Measurements from ENCODE around the gene LCN2.

Gene LCN2

GRCh38 chr9:128114326-128115186, 34.7 kb upstream of the LCN2 start:
- no peak for DNase-seq (ENCODE audit: low read depth in 2 of 2)

DNA sequence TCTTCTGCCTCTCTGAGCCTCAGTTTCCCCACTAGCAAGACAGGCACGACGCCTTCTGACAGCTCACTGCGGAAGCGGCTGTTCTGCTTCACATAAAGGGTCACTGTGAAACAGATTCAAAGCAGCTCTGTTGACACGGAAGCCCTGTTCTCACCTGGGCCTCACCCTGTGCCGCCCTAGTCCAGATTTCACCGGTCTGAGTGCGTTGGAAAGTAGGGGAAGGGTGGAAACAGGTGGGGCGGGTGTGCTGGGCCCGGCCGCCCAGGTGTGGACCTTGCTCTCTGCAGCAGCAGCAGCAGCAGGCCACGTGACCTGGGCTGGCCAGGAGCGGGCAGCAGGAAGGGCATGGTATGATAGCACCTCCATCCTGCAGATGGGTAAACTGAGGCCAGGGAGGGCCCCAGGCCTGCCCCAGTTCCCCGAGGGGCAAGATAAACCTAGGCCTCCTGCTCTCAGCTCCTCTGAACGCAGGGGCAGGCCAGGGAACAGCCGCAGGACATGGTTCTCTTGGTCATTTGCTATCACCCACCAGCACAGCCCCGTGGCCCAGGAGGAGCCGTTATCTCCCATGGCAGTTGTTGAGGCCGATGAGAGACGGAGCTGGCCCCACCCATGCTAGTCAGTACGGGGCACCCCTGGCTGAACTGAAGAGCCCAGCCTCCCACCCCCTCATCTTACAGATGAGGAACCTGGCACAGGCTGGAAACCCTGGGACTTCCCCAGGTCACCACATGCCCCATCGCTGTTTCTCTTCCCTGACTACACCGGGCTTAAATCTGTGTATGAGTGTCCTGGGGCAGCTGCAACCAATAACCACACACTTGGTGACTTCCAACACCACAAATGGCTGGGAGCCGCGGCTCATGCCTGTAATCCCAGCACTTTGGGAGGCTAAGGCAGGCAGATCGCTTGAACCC, 33.8 kb upstream of the LCN2 start:
- DNase-seq (ENCODE audit: low read depth in 2 of 2) = no peak

GRCh38 chr9:128116104-128117083, 32.9 kb upstream of the LCN2 start:
- DNase-seq (ENCODE audit: low read depth in 2 of 2) = no peak

DNA sequence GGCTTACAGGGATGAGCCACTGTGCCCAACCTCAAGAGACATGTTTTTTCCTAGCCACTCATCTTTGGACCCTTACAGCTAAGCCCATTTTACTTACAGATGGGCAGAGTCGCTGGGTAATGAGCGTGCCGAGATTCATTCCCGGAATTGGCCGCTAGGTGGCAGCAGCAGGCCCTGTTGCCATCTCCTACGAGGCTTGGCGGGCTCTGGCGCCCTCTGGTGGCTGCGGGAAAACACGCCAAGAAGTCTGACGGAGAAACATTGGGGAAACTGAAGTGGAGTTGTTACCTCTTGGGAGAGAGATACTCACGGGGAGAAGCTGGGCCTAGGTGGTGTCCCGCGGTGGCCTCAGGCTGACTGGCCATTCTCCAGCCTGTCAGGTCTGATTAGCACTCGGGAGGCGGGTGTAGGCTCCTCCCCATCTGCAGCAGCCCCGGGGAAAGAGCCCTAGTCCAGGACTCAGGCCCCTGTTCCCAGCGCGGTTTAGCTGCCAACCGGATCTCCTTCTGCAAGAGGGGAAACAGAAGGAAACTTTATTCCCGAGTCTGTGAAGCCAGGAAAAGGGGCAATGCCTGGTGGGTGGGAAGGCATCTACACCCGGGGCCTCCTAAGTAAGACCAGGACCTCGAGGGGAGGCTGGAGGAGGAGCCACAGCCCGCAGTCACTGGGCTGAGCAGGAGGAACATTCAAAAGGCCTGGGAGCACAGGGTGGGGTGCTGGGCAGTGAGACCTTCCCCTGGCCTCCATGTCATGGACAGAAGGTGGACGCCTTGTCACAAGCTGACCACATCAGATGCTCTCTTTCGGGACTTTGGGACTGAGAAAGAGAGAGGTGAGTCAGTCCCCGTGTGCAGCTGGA, 31.4 kb upstream of the LCN2 start:
- peak; percentile 88 to 95 for DNase-seq (ENCODE audit: low read depth in 2 of 2)

DNA sequence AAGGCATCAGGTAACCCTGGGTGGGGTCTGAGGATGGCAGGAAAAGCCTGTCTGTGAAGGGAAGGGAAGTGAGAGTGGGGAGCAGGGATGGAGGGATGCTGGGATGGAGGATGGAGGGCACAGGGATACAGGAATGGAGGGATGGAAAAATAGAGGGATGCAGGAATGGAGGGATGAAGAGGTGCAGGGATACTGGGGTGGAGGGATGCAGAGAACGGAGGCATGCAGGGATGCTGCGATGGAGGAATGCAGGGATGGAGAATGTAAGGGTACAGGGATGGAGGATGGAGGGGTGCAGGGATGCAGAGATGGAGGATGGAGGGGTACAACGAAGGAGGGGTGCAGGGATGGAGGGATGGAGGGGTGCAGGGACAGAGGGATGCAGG, 30.8 kb upstream of the LCN2 start:
- no peak for DNase-seq (ENCODE audit: low read depth in 2 of 2)

GRCh38 chr9:128118971-128119665, 30.1 kb upstream of the LCN2 start:
- DNase-seq (ENCODE audit: low read depth in 2 of 2) = no peak

DNA sequence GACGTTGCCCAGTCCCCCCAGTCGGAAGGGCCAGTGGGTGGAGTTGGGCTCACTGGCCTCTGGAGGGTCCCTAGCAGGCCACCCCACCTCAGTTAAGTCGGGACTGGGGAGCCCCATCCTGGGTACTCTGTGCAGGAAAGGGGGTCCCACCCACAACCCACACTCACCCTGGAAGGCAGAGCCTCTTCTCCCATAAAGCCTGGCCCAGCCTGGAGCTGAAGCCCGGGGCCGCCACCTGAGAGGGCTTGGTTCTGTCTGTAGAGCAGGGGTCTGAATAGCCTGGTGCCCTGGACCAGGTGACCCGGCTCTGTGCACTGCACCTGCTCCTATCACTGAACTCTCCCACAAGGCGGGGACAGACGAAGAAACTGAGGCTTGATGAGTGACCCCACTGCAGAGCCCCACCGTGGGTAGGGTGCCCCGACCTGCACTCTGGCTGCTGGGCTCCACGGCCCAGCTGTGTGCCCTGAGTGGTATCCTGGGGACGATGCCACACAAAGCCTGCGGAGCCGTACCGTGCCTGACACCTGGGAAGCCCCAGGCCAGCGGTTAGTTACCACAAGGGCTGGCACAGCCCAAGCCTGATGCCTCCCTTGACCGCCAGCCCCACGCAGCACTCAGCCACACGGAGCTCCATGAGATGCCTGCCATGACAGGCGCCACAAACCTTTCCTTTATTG, 29.1 kb upstream of the LCN2 start:
- no peak for DNase-seq (ENCODE audit: low read depth in 2 of 2)

GRCh38 chr9:128120741-128121465, 28.4 kb upstream of the LCN2 start:
- no peak for DNase-seq (ENCODE audit: low read depth in 2 of 2)

DNA sequence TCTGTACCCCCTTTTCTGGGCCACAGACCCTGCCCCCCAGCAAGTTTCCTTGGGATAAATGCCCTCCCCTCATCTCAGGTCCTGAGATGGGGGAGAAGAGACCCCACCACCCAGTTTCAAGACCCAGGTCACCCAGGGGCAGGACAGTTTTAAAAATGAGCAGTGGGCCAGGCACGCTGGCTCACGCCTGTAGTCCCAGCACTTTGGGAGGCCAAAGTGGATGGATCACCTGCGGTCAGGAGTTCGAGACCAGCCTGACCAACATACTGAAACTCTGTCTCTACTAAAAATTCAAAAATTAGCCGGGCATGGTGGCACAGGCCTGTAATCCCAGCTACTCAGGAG, 27.8 kb upstream of the LCN2 start:
- DNase-seq (ENCODE audit: low read depth in 2 of 2) = no peak

GRCh38 chr9:128121924-128122808, 27.1 kb upstream of the LCN2 start:
- DNase-seq (ENCODE audit: low read depth in 2 of 2) = no peak

GRCh38 chr9:128122809-128123175, 26.5 kb upstream of the LCN2 start:
- DNase-seq (ENCODE audit: low read depth in 2 of 2) = no peak

GRCh38 chr9:128123451-128124080, 25.7 kb upstream of the LCN2 start:
- no peak for DNase-seq (ENCODE audit: low read depth in 2 of 2)

DNA sequence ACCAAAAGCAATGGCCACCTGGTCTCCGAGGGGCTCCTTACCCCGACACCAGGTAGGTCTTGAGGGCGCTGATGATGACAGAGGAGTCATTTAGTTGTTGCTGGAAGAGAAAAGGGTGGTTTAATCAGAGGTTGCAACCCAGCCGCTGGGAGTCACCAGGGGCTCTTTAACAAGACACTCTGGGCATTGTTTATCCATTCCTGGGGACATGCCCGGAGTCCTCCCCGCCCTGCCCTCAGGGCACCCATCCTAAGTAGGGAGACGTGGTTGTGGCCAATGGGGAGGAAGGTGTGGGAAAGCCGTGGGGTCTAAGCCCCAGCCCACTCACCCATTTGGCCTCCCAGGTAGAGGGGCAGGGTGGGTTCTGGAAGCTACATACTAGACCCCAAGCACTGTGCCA, 24.8 kb upstream of the LCN2 start:
- DNase-seq (ENCODE audit: low read depth in 2 of 2) = no peak

GRCh38 chr9:128124873-128125579, 24.2 kb upstream of the LCN2 start:
- DNase-seq (ENCODE audit: low read depth in 2 of 2) = peak in 1 of 2 donors; percentile 27

DNA sequence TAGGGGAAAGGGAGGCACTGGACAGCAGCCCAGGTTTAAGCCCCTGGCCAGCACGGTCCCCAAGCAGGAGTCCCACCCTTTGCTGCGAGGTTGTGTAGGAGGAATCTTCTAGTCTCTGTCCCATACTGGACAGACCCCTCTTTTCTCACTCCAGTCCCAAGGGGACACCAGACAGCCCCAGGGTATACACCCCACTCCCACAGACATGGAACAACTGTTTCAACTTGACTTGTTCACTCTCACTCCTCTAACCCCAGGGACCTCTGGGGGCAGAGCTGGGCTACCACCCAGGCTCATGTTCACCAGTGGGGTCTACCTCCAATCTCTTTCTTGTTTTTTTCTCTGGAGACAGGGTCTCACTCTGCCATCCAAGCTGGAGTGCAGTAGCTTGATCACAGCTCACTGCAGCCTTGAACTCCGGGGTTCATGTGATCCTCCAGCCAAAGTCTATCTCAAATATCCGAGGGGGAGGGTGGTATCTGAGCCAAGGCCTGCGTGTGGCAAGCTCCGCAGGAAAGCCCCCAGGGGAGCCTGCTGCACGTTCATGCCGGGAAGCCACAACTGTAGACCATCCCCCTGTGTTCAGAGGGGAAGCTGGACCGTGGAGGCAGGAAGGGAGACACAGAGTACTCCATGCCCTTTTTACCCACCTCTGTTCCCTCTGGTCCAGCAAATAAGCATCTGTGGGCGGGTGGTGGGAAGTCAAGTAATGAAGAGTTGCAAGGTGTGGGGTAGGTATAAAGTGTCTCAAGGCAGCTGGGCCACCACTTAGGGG, 23.5 kb upstream of the LCN2 start:
- DNase-seq (ENCODE audit: low read depth in 2 of 2) = no peak

DNA sequence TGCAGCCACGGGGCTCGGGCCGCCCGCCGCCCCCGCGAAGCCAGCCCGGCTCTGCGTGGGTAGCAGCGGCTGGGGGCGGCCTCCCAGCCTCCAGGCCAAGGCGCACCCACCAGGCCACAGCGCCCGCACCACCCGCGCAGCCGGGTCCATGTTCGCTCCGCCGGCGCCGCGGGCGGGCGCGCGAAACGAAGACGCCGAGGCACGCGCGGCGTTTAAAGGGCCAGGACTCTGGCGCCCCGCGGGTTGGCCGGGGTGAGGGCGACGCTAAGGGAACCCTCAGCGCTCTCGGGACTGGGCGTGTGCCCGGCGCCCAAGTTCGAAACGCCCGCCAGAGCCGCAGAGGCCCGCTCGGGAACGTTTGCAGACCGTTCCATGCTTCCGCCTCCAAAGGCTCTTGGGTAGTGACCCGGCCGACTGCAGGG, 21.7 kb upstream of the LCN2 start, which contains the start of gene PTGES2:
Gene PTGES2, minus strand, starts transcription at position 162 of the 422 bp plus-strand sequence. Its CDS starts 12 bp downstream, at position 150.
- DNase-seq (ENCODE audit: low read depth in 2 of 2) = peak; percentile 51 to 78
